ENCODE measurements around the gene HAAO.
A peak's percentile ranks its signal among the peaks of the same experiment; 100 is the strongest.

GRCh38 chr2:42812899-42813479 lies 20.6 kb upstream of the HAAO start:
- TF ChIP-seq CTCF (IDR thresholded peaks at IDR 0.05; ENCODE audit: low read length), result peak; percentile 62
- TF ChIP-seq EZH2phosphoT487 (IDR thresholded peaks at IDR 0.05; ENCODE audit: low read length), result no peak
- no peak for TF ChIP-seq EZH2 (optimal IDR thresholded peaks at IDR 0.05; ENCODE audit: low read depth, low read length)

All from MM.1S (cell line).